Osteocyte (in vitro differentiated cells): Measurements from ENCODE around the gene NR2E3. TPM values are rescaled to one million over a fixed set of nuclear protein-coding genes. Genes with fewer than 3 reads are reported as not detected.

ENCODE experiments used
- DNase-seq: peaks from one replicate; pipeline ENCODE4 v3.0.0; 2021; ENCODE audit warnings: mixed read lengths; ENCODE audit not compliant: unreplicated experiment; ENCODE audit errors: extremely low spot score
- H3K27ac Mint-ChIP-seq: one replicate; pipeline ENCODE4 v1.8.0; 2021; ENCODE audit warnings: mild to moderate bottlenecking, mixed read lengths; ENCODE audit not compliant: unreplicated experiment
- H3K27me3 Mint-ChIP-seq: one replicate; pipeline ENCODE4 v1.8.0; 2021; ENCODE audit warnings: mixed read lengths; ENCODE audit not compliant: unreplicated experiment
- H3K36me3 Mint-ChIP-seq: one replicate; pipeline ENCODE4 v1.8.0; 2021; ENCODE audit warnings: mixed read lengths; ENCODE audit not compliant: unreplicated experiment
- H3K4me1 Mint-ChIP-seq: one replicate; pipeline ENCODE4 v1.8.0; 2021; ENCODE audit warnings: mixed read lengths; ENCODE audit not compliant: unreplicated experiment
- H3K4me3 Mint-ChIP-seq: one replicate; pipeline ENCODE4 v1.8.0; 2021; ENCODE audit warnings: mild to moderate bottlenecking, moderate library complexity, mixed read lengths; ENCODE audit not compliant: unreplicated experiment
- H3K9me3 Mint-ChIP-seq: one replicate; pipeline ENCODE4 v1.8.0; 2021; ENCODE audit warnings: mixed read lengths; ENCODE audit not compliant: unreplicated experiment
- total RNA-seq: library from RNA; stranded (reverse); gene quantifications from 2 replicates; pipeline ENCODE4 v1.2.1, GENCODE V29; 2021
- TF ChIP-seq, protein P1 (sequence below): fragments of 200-600 bp; sonication (generic); IDR thresholded peaks from 2 replicates; pipeline ENCODE4 v1.5.0; 2021; ENCODE audit warnings: antibody characterized with exemption, mild to moderate bottlenecking, moderate library complexity

Gene NR2E3
- total RNA-seq, 1 donor from 2014 or later: not detected

DNA sequence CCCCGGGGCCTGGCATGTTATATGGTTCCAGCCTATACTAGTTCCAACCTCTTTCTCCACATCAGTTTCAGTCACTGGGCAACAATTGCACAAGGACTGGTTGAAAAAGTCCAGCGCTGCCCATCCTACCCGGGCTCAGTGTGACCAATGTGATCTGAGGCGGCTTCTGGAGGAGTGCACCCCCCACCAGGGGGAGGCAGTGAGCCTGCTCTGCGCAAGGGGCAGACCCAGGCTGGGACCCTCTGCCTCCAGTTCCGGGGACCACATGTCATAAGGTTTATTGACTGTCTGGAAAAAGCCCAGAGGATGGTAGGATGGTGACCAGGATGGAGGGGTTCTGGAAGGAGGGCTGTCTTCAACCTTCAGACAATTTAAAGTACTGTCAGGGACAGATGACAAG is 25.6 kb upstream of the NR2E3 start:
- DNase-seq: peak; percentile 83
- Mint-ChIP-seq H3K4me3 (no peak overlapping the region), H3K4me1 (peaks cover 9% of the 10 kb centered on the region), H3K27me3 (peaks cover 10% of the 10 kb centered on the region), H3K27ac (no peak overlapping the region), H3K36me3 (no peaks in the 10 kb centered on the region), H3K9me3 (no peaks in the 10 kb centered on the region)
- TF ChIP-seq, protein P1, sequence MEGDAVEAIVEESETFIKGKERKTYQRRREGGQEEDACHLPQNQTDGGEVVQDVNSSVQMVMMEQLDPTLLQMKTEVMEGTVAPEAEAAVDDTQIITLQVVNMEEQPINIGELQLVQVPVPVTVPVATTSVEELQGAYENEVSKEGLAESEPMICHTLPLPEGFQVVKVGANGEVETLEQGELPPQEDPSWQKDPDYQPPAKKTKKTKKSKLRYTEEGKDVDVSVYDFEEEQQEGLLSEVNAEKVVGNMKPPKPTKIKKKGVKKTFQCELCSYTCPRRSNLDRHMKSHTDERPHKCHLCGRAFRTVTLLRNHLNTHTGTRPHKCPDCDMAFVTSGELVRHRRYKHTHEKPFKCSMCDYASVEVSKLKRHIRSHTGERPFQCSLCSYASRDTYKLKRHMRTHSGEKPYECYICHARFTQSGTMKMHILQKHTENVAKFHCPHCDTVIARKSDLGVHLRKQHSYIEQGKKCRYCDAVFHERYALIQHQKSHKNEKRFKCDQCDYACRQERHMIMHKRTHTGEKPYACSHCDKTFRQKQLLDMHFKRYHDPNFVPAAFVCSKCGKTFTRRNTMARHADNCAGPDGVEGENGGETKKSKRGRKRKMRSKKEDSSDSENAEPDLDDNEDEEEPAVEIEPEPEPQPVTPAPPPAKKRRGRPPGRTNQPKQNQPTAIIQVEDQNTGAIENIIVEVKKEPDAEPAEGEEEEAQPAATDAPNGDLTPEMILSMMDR: peak; percentile 40

DNA sequence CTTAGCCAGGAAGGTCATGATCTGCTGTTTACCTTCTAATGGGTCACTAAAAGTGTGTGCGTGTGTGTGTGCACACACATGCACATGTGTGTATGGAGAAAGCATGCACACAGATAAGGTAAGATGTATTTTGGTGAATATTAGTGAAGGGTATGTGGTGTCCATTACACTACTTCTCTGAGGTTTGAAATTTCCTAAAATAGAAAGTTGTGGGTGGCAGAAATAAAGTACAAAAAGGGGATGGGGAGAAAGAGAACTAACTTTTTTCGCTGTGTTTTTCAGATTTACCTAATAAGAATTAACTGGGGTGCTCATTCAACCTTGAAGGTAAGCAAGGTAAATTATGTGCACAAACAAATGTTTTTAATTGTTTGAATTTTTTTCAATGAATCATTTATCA is 24.4 kb upstream of the NR2E3 start:
- H3K36me3 Mint-ChIP-seq: no peaks in the 10 kb centered on the region
- TF ChIP-seq, protein P1: no peak
- no peak for DNase-seq
- peaks cover 10% of the 10 kb centered on the region for H3K27me3 Mint-ChIP-seq
- peaks cover 6% of the 10 kb centered on the region for H3K4me1 Mint-ChIP-seq
- no peak overlapping the region for H3K4me3 Mint-ChIP-seq
- no peak overlapping the region for H3K27ac Mint-ChIP-seq
- H3K9me3 Mint-ChIP-seq: no peaks in the 10 kb centered on the region

DNA sequence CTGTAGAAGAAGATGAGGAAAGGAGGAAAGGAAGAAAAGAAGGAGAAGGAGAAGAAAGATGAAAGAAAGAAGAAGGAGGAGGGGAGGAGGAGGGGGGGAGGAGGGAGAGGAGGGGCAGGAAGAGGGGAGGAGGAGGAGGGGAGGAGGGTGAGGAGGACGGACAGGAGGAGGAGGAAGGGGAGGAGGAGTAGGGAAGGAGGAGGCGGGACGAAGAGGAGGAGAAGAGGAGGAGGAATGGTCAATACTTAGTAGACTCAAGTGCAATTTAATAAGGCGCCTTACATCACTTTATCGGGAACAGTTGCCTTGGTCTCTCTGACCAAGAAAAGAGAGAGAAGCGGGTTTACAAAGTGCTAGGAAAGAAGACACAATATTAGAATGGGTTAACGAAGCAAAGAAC is 23.7 kb upstream of the NR2E3 start:
- H3K9me3 Mint-ChIP-seq: no peaks in the 10 kb centered on the region

DNA sequence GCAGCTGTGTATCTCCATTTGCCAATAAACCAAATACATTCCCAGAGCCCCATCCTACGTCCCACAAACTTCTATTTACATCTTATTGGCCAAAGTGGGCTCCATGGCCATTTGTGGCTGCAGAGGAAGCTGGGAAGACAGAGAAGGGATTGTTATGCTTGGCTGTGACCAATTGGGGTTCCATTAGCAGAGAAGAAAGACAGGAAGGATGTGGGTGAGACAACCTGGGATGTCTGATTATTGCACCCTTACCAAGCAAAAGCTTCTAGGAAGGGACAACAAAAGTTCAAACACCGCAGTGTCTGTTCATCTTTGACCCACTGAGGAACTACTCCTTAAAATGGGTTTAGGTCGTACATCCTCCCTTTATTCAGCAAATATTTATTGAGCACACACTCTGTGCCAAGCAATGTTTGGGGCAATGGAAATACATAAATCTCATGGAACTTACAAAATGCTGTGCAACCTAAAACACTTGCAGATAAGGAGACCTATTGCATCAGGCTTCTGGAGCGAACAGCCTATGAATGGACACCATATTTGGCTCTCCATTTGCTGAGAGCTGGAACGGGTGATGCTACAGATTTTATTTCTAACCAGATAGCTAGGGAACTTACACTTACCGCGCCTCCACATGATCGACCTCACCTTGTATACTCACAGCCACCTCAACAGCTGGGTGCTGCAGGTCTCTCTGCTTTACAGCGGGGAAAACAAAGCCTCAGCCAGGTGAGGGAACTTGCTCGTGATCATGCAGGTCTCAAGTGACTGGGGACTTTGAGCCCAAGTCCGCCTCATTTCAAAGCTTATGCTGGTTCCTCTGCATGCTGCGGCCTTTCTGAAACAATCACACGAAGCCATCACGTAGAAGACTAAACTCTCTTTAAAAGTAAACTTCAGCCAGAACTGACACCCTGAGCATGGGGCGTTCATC is 21.4 kb upstream of the NR2E3 start:
- TF ChIP-seq, protein P1: no peak
- no peak overlapping the region for H3K4me3 Mint-ChIP-seq

More for the DNA sequence above, 23.7 kb upstream of the NR2E3 start:
- no peak for DNase-seq
- Mint-ChIP-seq H3K4me1 (peaks cover 6% of the 10 kb centered on the region), H3K27me3 (peaks cover 5% of the 10 kb centered on the region), H3K4me3 (no peak overlapping the region), H3K36me3 (no peaks in the 10 kb centered on the region), H3K27ac (no peak overlapping the region)
- TF ChIP-seq, protein P1: no peak

DNA sequence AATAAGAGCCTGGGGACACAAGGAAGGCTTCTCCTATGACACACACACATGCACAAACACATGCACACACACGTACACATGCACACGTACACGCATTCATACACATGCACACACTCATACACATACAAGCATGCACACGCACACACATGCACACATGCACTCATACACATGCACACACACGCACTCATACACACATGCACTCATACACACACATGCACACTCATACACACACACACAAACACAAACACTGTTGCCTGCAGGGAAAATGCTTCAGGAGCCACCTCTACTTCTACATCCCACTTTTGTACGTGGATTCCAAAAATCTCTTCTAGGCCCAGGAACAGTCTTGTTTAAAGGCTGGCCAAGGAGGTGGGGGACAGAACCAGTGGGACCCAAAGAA is 20.7 kb upstream of the NR2E3 start:
- Mint-ChIP-seq H3K4me3 (no peak overlapping the region), H3K36me3 (no peaks in the 10 kb centered on the region), H3K27me3 (peaks cover 5% of the 10 kb centered on the region), H3K4me1 (peaks cover 10% of the 10 kb centered on the region), H3K27ac (no peak overlapping the region), H3K9me3 (no peaks in the 10 kb centered on the region)
- no peak for DNase-seq
- TF ChIP-seq, protein P1: no peak

More for the DNA sequence above, 21.4 kb upstream of the NR2E3 start:
- H3K9me3 Mint-ChIP-seq: no peaks in the 10 kb centered on the region
- peaks cover 10% of the 10 kb centered on the region for H3K4me1 Mint-ChIP-seq
- DNase-seq: no peak
- H3K27me3 Mint-ChIP-seq: peaks cover 5% of the 10 kb centered on the region
- no peak overlapping the region for H3K27ac Mint-ChIP-seq
- H3K36me3 Mint-ChIP-seq: no peaks in the 10 kb centered on the region
